Caco-2 (cell line): ENCODE results near the gene VGLL3. TPM values are rescaled to one million over a fixed set of nuclear protein-coding genes. Genes with fewer than 3 reads are reported as not detected.

Source experiments
- BruUV-seq: library from RNA; stranded (reverse); fragments of 400-500 nt; replicated peaks from 2 replicates; lab custom pipeline; 2021; lab: Mats Ljungman, UMichigan
- CTCF ChIA-PET: fragments of 300-600 bp; sonication (Branson Sonifier 250); formaldehyde crosslinking; loops from one replicate; lab custom pipeline; 2022; ENCODE audit warnings: antibody characterized with exemption; lab: Charles Lee
- POLR2A ChIA-PET: fragments of 300-600 bp; sonication (Branson Sonifier 250); formaldehyde crosslinking; loops from one replicate; lab custom pipeline; 2022; ENCODE audit warnings: antibody characterized with exemption; lab: Charles Lee
- DNase-seq, 2 experiments: peaks; one replicate each; pipeline versions ENCODE4 v3.0.0 to v3.0.0-alpha.2; 2020 to 2022
- H3K27me3 ChIP-seq: replicated peaks from 2 replicates; pipeline ENCODE4 v1.6.0; 2011; ENCODE audit warnings: low read length; ENCODE audit not compliant: control insufficient read depth, insufficient read depth
- H3K36me3 ChIP-seq: 2 replicates; pipeline ENCODE4 v1.5.1; 2011; ENCODE audit warnings: low read length; ENCODE audit not compliant: control insufficient read depth, insufficient read depth
- H3K4me1 ChIP-seq: fragments of 250-450 bp; sonication (Bioruptor Pico); 2 replicates; pipeline ENCODE4 v1.5.1; 2020; ENCODE audit warnings: mild to moderate bottlenecking
- H3K4me3 ChIP-seq: 2 replicates; pipeline ENCODE4 v1.5.1; 2011; ENCODE audit warnings: low read depth, mild to moderate bottlenecking, control low read depth, low read length
- H3K9me3 ChIP-seq: fragments of 250-450 bp; sonication (Bioruptor Pico); 2 replicates; pipeline ENCODE4 v1.5.1; 2020; ENCODE audit warnings: mild to moderate bottlenecking, moderate library complexity
- H3K27ac Mint-ChIP-seq: one replicate; pipeline ENCODE4 v1.8.0; 2022; ENCODE audit warnings: mixed read lengths; ENCODE audit not compliant: unreplicated experiment
- H3K27me3 Mint-ChIP-seq: one replicate; pipeline ENCODE4 v1.8.0; 2022; ENCODE audit warnings: mixed read lengths; ENCODE audit not compliant: insufficient read depth, unreplicated experiment
- H3K36me3 Mint-ChIP-seq: one replicate; pipeline ENCODE4 v1.8.0; 2022; ENCODE audit warnings: mild to moderate bottlenecking, mixed read lengths; ENCODE audit not compliant: insufficient read depth, unreplicated experiment
- H3K4me1 Mint-ChIP-seq: one replicate; pipeline ENCODE4 v1.8.0; 2022; ENCODE audit warnings: low read depth, mixed read lengths; ENCODE audit not compliant: unreplicated experiment
- H3K4me3 Mint-ChIP-seq: one replicate; pipeline ENCODE4 v1.8.0; 2022; ENCODE audit warnings: mild to moderate bottlenecking, moderate library complexity, mixed read lengths; ENCODE audit not compliant: unreplicated experiment
- H3K9me3 Mint-ChIP-seq: one replicate; pipeline ENCODE4 v1.8.0; 2022; ENCODE audit warnings: mixed read lengths; ENCODE audit not compliant: unreplicated experiment
- CTCF ChIP-seq, 2 experiments: fragments of 200-600 bp in 1 of 2; IDR thresholded peaks; 1 replicate in 1 of 2; 2 replicates in 1 of 2; pipeline versions ENCODE4 v1.5.1 to v1.8.0; 2011 to 2022; ENCODE audit warnings: antibody characterized with exemption in 1 of 2, control low read depth in 1 of 2, inconsistent platforms in 1 of 2, low read depth in 1 of 2, low read length in 1 of 2, mild to moderate bottlenecking in 1 of 2, moderate library complexity in 1 of 2; ENCODE audit not compliant: insufficient read depth in 1 of 2, severe bottlenecking in 1 of 2, unreplicated experiment in 1 of 2
- intact Hi-C: fragments of 100-400 bp; cut with micrococcal nuclease; formaldehyde crosslinking; loops from one replicate; pipeline ENCODE4 v1.10.0; 2022; ENCODE audit not compliant: unreplicated experiment
- total RNA-seq: library from RNA; stranded (reverse); gene quantifications from 2 replicates; pipeline ENCODE4 v1.2.3, GENCODE V29; 2022

Gene VGLL3
- total RNA-seq, 1 experiment from 2014 or later = 8.2 TPM

DNA sequence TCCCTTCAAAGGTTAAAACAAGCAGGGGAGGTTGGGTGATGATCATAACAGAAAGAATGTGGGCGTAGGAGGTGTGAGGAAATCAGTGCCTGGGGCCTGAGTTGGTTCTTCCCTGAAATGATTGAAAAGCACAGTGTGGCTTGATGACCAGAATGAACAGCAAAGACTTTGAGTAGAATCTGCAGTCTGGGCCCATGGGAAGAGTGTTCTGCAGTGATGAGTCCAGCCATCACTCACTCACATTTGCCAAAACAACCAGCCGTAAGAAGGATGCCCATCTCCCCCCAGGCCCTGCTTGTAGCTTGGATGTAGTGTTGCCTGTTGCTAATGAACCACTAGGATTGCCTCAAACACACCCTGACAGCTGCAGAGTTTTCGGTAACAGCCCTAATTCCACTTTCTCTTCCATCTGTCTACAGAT lies 67.9 kb downstream of the VGLL3 start:
- intact Hi-C loops = loop anchor here (1.0 kb wide), 1 partner anchor 45 kb away; no protein-coding TSS in a partner anchor
- Mint-ChIP-seq H3K9me3 (no peaks in the 10 kb centered on the region), H3K27ac (no peak overlapping the region), H3K4me1 (no peaks in the 10 kb centered on the region), H3K36me3 (no peaks in the 10 kb centered on the region), H3K27me3 (peaks cover 4% of the 10 kb centered on the region), H3K4me3 (no peak overlapping the region)
- DNase-seq = peak in 1 of 2 experiments; percentile 34
- no peak for TF ChIP-seq CTCF (IDR thresholded peaks at IDR 0.05; ENCODE audit: insufficient read depth in 1 of 2, low read depth in 1 of 2, low read length in 1 of 2, severe bottlenecking in 1 of 2, unreplicated experiment in 1 of 2)
- H3K4me3 ChIP-seq = no peak overlapping the region
- ChIA-PET CTCF (no interaction called here), POLR2A (no interaction called here)
- H3K36me3 ChIP-seq = no peaks in the 10 kb centered on the region
- no peaks in the 10 kb centered on the region for H3K4me1 ChIP-seq
- no TSS peak for BruUV-seq
- no peaks in the 10 kb centered on the region for H3K9me3 ChIP-seq
- no peaks in the 10 kb centered on the region for H3K27me3 ChIP-seq

DNA sequence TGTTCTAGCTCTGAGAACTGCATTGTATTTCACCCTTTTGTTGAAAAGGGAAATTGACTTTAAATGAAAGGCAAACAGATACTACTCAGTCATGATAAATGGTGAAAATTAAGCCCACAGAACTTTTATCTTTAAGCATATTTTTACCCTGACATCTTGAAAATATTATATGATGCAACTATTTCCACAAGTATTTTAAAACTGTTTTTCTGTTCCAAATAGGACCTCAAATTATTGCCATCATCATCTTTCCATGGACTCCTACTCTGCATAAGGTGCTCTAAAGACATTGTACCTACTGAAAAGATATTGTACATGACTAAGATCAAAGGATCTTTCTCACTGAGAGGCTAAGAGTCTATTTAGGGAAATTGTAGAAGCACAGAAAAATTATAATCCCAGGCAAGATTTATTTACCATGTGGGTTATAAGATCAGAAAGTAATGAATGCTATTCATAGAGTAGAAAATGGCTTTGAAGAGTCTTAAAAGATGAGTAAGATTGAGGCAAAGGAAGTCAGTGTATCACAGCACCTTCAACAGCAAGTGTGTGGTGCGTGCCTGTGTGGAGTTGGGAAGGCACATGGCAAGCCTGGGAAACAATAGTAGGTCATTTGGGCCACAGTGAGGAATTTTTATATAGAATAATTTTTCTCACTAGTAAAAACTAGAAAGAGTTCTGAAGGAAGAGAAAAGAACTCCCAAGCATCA lies 68.8 kb downstream of the VGLL3 start:
- no peaks in the 10 kb centered on the region for H3K9me3 Mint-ChIP-seq
- no peaks in the 10 kb centered on the region for H3K27me3 ChIP-seq
- H3K27me3 Mint-ChIP-seq = peaks cover 4% of the 10 kb centered on the region
- CTCF ChIA-PET = no interaction called here
- H3K36me3 Mint-ChIP-seq = no peaks in the 10 kb centered on the region
- H3K4me1 Mint-ChIP-seq = no peaks in the 10 kb centered on the region
- H3K36me3 ChIP-seq = no peaks in the 10 kb centered on the region
- H3K4me3 Mint-ChIP-seq = no peak overlapping the region
- POLR2A ChIA-PET = no interaction called here
- intact Hi-C loops = no loop called here
- H3K4me3 ChIP-seq = no peak overlapping the region
- DNase-seq = no peak
- no peak for TF ChIP-seq CTCF (IDR thresholded peaks at IDR 0.05; ENCODE audit: insufficient read depth in 1 of 2, low read depth in 1 of 2, low read length in 1 of 2, severe bottlenecking in 1 of 2, unreplicated experiment in 1 of 2)
- no TSS peak for BruUV-seq
- no peak overlapping the region for H3K27ac Mint-ChIP-seq
- no peaks in the 10 kb centered on the region for H3K9me3 ChIP-seq
- no peaks in the 10 kb centered on the region for H3K4me1 ChIP-seq

DNA sequence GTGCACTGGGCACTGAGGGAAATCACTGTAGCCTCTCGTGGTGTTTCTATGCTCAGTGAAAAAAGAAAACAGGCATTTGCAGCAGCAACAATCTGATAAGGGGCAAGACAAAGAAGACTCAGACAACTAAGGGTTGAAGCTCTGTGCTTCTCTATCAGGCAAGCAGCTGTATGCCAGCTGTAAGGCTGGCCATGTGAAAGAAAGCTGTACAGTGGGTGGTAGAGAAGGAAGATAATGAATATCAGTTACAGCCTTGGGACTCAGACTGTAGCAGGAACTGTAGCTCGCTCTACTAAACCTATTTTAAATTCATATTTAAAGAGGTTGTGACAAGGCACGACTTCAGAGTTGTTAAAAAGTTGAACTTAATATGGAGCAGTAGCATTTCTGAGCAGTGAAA lies 76.3 kb downstream of the VGLL3 start:
- no peak for TF ChIP-seq CTCF (IDR thresholded peaks at IDR 0.05; ENCODE audit: insufficient read depth in 1 of 2, low read depth in 1 of 2, low read length in 1 of 2, severe bottlenecking in 1 of 2, unreplicated experiment in 1 of 2)

More for the DNA sequence above, 76.3 kb downstream of the VGLL3 start:
- H3K27me3 Mint-ChIP-seq = peaks cover 2% of the 10 kb centered on the region
- H3K36me3 Mint-ChIP-seq = no peaks in the 10 kb centered on the region
- ChIA-PET POLR2A (no interaction called here), CTCF (no interaction called here)
- no peak for DNase-seq
- H3K4me3 ChIP-seq = no peak overlapping the region
- H3K4me3 Mint-ChIP-seq = no peak overlapping the region
- H3K4me1 ChIP-seq = no peaks in the 10 kb centered on the region
- no peaks in the 10 kb centered on the region for H3K4me1 Mint-ChIP-seq
- intact Hi-C loops = no loop called here
- no peak overlapping the region for H3K27ac Mint-ChIP-seq
- no peaks in the 10 kb centered on the region for H3K9me3 Mint-ChIP-seq
- no peaks in the 10 kb centered on the region for H3K27me3 ChIP-seq
- no peaks in the 10 kb centered on the region for H3K36me3 ChIP-seq
- no peaks in the 10 kb centered on the region for H3K9me3 ChIP-seq
- no TSS peak for BruUV-seq
